ENCODE data around the gene GLT6D1.

GRCh38 chr9:135604437-135605237 is 34.7 kb downstream of the GLT6D1 start:
- no peak for TF ChIP-seq YY1 (IDR thresholded peaks at IDR 0.05; ENCODE audit: insufficient read depth, insufficient replicate concordance, low read depth, low read length)
- TF ChIP-seq POLR2AphosphoS5 (IDR thresholded peaks at IDR 0.05; ENCODE audit: low read depth, low read length) = no peak
- no peak for TF ChIP-seq REST (IDR thresholded peaks at IDR 0.05; ENCODE audit: borderline replicate concordance in 1 of 2, low read depth in 1 of 2, low read length in 2 of 2)
- no peak for TF ChIP-seq ZNF83 (CRISPR knock-in tag; IDR thresholded peaks at IDR 0.05; ENCODE audit: borderline replicate concordance)
- no peak for TF ChIP-seq CEBPB (IDR thresholded peaks at IDR 0.05; ENCODE audit: borderline replicate concordance, low read depth, low read length)
- no peak for TF ChIP-seq SP2 (CRISPR knock-in tag; IDR thresholded peaks at IDR 0.05)
- no peak for TF ChIP-seq ETS1 (CRISPR knock-in tag; IDR thresholded peaks at IDR 0.05)
- TF ChIP-seq, protein P1, sequence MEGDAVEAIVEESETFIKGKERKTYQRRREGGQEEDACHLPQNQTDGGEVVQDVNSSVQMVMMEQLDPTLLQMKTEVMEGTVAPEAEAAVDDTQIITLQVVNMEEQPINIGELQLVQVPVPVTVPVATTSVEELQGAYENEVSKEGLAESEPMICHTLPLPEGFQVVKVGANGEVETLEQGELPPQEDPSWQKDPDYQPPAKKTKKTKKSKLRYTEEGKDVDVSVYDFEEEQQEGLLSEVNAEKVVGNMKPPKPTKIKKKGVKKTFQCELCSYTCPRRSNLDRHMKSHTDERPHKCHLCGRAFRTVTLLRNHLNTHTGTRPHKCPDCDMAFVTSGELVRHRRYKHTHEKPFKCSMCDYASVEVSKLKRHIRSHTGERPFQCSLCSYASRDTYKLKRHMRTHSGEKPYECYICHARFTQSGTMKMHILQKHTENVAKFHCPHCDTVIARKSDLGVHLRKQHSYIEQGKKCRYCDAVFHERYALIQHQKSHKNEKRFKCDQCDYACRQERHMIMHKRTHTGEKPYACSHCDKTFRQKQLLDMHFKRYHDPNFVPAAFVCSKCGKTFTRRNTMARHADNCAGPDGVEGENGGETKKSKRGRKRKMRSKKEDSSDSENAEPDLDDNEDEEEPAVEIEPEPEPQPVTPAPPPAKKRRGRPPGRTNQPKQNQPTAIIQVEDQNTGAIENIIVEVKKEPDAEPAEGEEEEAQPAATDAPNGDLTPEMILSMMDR (CRISPR knock-in tag; IDR thresholded peaks at IDR 0.05) = no peak
- TF ChIP-seq MTA3 (CRISPR knock-in tag; IDR thresholded peaks at IDR 0.05) = no peak
